Fibroblast of lung (primary cell): ENCODE results near the gene CRYBB2. TPM values are rescaled to one million over a fixed set of nuclear protein-coding genes. Genes with fewer than 3 reads are reported as not detected.
"Not testable (repeated sequence)": the region's sequence is repeated elsewhere in the genome, so short reads cannot be mapped to it uniquely, and the experiment has no call there.

Experiments used
- DNase-seq, 2 donors: peaks; one replicate each; pipeline versions ENCODE4 v3.0.0 to v3.0.0-alpha.2; 2010; ENCODE audit warnings: low read depth in 2 of 2
- H2AFZ ChIP-seq: 2 replicates; pipeline ENCODE4 v1.5.1; 2012; ENCODE audit warnings: low read length, control low read depth, inconsistent platforms
- H3K27ac ChIP-seq: 2 replicates; pipeline ENCODE4 v1.5.1; 2011; ENCODE audit warnings: low read length, control low read depth; ENCODE audit not compliant: insufficient read depth
- H3K27me3 ChIP-seq: 2 replicates; pipeline ENCODE4 v1.5.1; 2011; ENCODE audit warnings: mild to moderate bottlenecking, low read length; ENCODE audit not compliant: control insufficient read depth, insufficient read depth
- H3K36me3 ChIP-seq: 2 replicates; pipeline ENCODE4 v1.5.1; 2011; ENCODE audit warnings: low read length; ENCODE audit not compliant: control insufficient read depth, insufficient read depth
- H3K4me1 ChIP-seq: 2 replicates; pipeline ENCODE4 v1.5.1; 2011; ENCODE audit warnings: low read length; ENCODE audit not compliant: control insufficient read depth, insufficient read depth; ENCODE audit errors: extremely low read depth
- H3K4me2 ChIP-seq: 2 replicates; pipeline ENCODE4 v1.5.1; 2011; ENCODE audit warnings: low read length, control low read depth; ENCODE audit not compliant: insufficient read depth; ENCODE audit errors: extremely low read depth
- H3K4me3 ChIP-seq, 4 experiments: fragments of 200-600 bp in 1 of 4; sonication (generic) in 1 of 4; replicated peaks in 1 of 4; 2 replicates each; pipeline ENCODE4 v1.5.1; 2011 to 2016; ENCODE audit warnings: low read length in 4 of 4, low read depth in 3 of 4, mild to moderate bottlenecking in 3 of 4, control low read depth in 2 of 4, inconsistent platforms in 1 of 4, mixed read lengths in 1 of 4; ENCODE audit not compliant: insufficient read depth in 1 of 4; ENCODE audit errors: control extremely low read depth in 1 of 4
- H3K79me2 ChIP-seq: 2 replicates; pipeline ENCODE4 v1.5.1; 2012; ENCODE audit warnings: mild to moderate bottlenecking, low read length, inconsistent platforms; ENCODE audit not compliant: control insufficient read depth, insufficient read depth
- H3K9ac ChIP-seq: 2 replicates; pipeline ENCODE4 v1.5.1; 2011; ENCODE audit warnings: mild to moderate bottlenecking, low read length, control low read depth; ENCODE audit not compliant: insufficient read depth
- H3K9me3 ChIP-seq: 2 replicates; pipeline ENCODE4 v1.5.1; 2012; ENCODE audit warnings: low read depth, low read length; ENCODE audit not compliant: control insufficient read depth, insufficient read depth
- H4K20me1 ChIP-seq: 2 replicates; pipeline ENCODE4 v1.5.1; 2011; ENCODE audit warnings: low read length; ENCODE audit not compliant: control insufficient read depth, insufficient read depth; ENCODE audit errors: extremely low read depth
- EZH2 ChIP-seq: IDR thresholded peaks from 2 replicates; pipeline ENCODE4 v1.5.1; 2012; ENCODE audit warnings: low read length, control low read depth, mild to moderate bottlenecking; ENCODE audit errors: missing control alignments
- polyA plus RNA-seq, 2 donors: library from polyadenylated mRNA; depleted of rRNA in 1 of 2; stranded (reverse) in 1 of 2; unstranded in 1 of 2; fragments of >200 nt; gene quantifications; 2 replicates each; pipeline ENCODE4 v1.2.1, GENCODE V29; 2011 to 2012; ENCODE audit warnings: missing spikeins in 1 of 2
- total RNA-seq: library from RNA; depleted of rRNA; stranded (reverse); fragments of >200 nt; gene quantifications from 2 replicates; pipeline ENCODE4 v1.2.1, GENCODE V29; 2014
- TF ChIP-seq, protein P1 (sequence below), 2 donors: IDR thresholded peaks in 1 of 2; conservative IDR thresholded peaks in 1 of 2; 1 replicate in 1 of 2; 2 replicates in 1 of 2; pipeline ENCODE4 v1.5.1; 2011 to 2012; ENCODE audit warnings: low read length in 2 of 2, control low read depth in 1 of 2, inconsistent platforms in 1 of 2, low read depth in 1 of 2, mild to moderate bottlenecking in 1 of 2

The CRYBB2 gene
- total and polyA plus RNA-seq, 2 donors (not counting 1 experiment from before 2014, with no cell fraction given), result not detected

GRCh38 chr22:25178869-25179631 is 40.4 kb upstream of the CRYBB2 start:
- not testable (repeated sequence) for DNase-seq, H3K4me3 ChIP-seq, H3K79me2 ChIP-seq, H3K27ac ChIP-seq, H2AFZ ChIP-seq, H3K4me2 ChIP-seq, H3K9me3 ChIP-seq, H4K20me1 ChIP-seq, H3K36me3 ChIP-seq, H3K4me1 ChIP-seq, H3K27me3 ChIP-seq, H3K9ac ChIP-seq

GRCh38 chr22:25182131-25183110 is 37.0 kb upstream of the CRYBB2 start:
- Histone ChIP-seq H3K4me2 (no peak overlapping the region), H3K79me2 (no peaks in the 10 kb centered on the region), H2AFZ (no peak overlapping the region), H3K36me3 (no peaks in the 10 kb centered on the region), H3K9ac (no peak overlapping the region), H3K4me1 (no peaks in the 10 kb centered on the region), H3K27ac (no peak overlapping the region), H3K4me3 (no peak overlapping the region), H4K20me1 (no peaks in the 10 kb centered on the region), H3K27me3 (no peaks in the 10 kb centered on the region), H3K9me3 (no peaks in the 10 kb centered on the region)
- DNase-seq, result no peak
- no peak for TF ChIP-seq EZH2
- TF ChIP-seq, protein P1, sequence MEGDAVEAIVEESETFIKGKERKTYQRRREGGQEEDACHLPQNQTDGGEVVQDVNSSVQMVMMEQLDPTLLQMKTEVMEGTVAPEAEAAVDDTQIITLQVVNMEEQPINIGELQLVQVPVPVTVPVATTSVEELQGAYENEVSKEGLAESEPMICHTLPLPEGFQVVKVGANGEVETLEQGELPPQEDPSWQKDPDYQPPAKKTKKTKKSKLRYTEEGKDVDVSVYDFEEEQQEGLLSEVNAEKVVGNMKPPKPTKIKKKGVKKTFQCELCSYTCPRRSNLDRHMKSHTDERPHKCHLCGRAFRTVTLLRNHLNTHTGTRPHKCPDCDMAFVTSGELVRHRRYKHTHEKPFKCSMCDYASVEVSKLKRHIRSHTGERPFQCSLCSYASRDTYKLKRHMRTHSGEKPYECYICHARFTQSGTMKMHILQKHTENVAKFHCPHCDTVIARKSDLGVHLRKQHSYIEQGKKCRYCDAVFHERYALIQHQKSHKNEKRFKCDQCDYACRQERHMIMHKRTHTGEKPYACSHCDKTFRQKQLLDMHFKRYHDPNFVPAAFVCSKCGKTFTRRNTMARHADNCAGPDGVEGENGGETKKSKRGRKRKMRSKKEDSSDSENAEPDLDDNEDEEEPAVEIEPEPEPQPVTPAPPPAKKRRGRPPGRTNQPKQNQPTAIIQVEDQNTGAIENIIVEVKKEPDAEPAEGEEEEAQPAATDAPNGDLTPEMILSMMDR (conservative IDR thresholded peaks at IDR 0.05 in 1 of 2, IDR thresholded peaks at IDR 0.05 in 1 of 2; ENCODE audit: low read depth in 1 of 2, low read length in 2 of 2), result no peak

DNA sequence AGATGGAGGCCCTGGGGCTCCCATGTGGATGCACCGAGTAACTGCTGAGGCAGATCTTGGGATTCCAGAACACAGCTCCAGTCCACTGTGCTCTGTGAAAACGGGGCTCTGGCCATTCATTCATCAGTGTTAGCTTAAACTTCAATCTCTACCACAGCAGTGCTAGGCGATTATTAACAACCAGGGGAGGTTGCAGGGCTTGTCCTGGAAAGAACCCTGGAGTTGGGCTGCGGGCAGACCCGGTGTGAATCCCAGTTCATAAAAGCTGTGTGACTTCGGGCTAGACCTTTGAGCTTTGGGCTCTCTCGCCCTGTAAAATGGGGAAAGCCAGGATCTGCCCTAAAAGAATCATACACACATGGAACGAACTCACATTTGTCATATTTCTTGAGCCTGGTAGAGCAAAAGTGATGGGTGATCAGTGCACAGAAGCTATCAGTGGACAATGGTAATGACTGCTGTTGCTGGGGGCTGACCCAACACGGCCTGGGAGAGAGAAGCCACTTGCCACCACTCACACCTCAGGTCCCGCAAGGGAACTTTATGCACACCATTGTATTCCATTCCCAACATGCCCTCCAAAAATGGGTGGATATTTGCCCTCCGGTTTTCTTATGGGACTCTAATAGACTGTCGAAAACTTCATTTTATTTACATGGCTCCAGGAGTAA is 35.4 kb upstream of the CRYBB2 start:
- Histone ChIP-seq H3K4me2 (no peak overlapping the region), H3K79me2 (no peaks in the 10 kb centered on the region), H3K27ac (no peak overlapping the region), H3K9me3 (no peaks in the 10 kb centered on the region), H3K4me3 (no peak overlapping the region), H4K20me1 (no peaks in the 10 kb centered on the region), H3K9ac (no peak overlapping the region), H3K4me1 (no peaks in the 10 kb centered on the region), H3K36me3 (no peaks in the 10 kb centered on the region), H2AFZ (no peak overlapping the region), H3K27me3 (no peaks in the 10 kb centered on the region)
- no peak for TF ChIP-seq EZH2
- TF ChIP-seq, protein P1 (conservative IDR thresholded peaks at IDR 0.05 in 1 of 2, IDR thresholded peaks at IDR 0.05 in 1 of 2; ENCODE audit: low read depth in 1 of 2, low read length in 2 of 2), result no peak
- DNase-seq, result no peak
